ENCODE measurements around the gene FAM131A.

The FAM131A gene

DNA sequence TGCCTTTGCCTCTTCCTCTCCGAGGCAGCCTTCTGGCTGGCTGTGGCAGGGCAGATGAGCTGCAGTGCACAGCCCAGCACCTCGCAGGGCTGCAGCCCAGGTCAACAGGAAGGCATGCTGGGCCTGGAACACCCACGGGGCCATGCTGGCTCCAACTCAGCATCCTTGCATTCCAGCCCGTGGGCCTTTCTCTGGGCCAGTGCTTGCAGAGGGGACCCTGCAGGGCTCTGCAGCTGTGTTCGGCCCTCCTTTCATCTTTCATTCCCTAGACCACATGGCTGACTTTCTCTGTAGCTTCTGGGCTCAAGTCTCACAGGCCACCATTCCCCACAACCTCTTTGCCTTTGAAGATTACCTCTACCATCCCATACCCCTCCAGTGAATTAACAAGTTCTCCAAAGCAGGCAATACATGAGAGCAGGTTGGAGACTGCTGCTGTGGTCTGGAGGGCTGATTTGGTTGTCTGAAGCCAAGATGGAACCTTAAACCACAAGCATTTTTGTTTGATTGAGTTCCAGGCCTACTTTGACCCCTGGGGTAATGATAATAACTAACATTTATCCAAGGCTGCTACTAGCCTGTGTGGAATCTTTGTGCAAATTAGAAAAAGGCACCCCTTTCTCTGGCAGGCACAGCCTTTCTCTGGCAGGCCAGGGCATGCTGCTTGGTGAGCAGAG, 5.9 kb downstream of the FAM131A start:
- no peak for DNase-seq

DNA sequence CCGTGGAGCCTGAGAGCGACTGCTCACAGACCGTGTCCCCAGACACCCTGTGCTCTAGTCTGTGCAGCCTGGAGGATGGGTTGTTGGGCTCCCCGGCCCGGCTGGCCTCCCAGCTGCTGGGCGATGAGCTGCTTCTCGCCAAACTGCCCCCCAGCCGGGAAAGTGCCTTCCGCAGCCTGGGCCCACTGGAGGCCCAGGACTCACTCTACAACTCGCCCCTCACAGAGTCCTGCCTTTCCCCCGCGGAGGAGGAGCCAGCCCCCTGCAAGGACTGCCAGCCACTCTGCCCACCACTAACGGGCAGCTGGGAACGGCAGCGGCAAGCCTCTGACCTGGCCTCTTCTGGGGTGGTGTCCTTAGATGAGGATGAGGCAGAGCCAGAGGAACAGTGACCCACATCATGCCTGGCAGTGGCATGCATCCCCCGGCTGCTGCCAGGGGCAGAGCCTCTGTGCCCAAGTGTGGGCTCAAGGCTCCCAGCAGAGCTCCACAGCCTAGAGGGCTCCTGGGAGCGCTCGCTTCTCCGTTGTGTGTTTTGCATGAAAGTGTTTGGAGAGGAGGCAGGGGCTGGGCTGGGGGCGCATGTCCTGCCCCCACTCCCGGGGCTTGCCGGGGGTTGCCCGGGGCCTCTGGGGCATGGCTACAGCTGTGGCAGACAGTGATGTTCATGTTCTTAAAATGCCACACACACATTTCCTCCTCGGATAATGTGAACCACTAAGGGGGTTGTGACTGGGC, 7.3 kb downstream of the FAM131A start:
- DNase-seq: no peak

DNA sequence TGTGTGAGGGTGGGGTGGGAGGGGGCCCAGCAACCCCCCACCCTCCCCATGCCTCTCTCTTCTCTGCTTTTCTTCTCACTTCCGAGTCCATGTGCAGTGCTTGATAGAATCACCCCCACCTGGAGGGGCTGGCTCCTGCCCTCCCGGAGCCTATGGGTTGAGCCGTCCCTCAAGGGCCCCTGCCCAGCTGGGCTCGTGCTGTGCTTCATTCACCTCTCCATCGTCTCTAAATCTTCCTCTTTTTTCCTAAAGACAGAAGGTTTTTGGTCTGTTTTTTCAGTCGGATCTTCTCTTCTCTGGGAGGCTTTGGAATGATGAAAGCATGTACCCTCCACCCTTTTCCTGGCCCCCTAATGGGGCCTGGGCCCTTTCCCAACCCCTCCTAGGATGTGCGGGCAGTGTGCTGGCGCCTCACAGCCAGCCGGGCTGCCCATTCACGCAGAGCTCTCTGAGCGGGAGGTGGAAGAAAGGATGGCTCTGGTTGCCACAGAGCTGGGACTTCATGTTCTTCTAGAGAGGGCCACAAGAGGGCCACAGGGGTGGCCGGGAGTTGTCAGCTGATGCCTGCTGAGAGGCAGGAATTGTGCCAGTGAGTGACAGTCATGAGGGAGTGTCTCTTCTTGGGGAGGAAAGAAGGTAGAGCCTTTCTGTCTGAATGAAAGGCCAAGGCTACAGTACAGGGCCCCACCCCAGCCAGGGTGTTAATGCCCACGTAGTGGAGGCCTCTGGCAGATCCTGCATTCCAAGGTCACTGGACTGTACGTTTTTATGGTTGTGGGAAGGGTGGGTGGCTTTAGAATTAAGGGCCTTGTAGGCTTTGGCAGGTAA, 8.1 kb downstream of the FAM131A start:
- peak; percentile 82 for DNase-seq

DNA sequence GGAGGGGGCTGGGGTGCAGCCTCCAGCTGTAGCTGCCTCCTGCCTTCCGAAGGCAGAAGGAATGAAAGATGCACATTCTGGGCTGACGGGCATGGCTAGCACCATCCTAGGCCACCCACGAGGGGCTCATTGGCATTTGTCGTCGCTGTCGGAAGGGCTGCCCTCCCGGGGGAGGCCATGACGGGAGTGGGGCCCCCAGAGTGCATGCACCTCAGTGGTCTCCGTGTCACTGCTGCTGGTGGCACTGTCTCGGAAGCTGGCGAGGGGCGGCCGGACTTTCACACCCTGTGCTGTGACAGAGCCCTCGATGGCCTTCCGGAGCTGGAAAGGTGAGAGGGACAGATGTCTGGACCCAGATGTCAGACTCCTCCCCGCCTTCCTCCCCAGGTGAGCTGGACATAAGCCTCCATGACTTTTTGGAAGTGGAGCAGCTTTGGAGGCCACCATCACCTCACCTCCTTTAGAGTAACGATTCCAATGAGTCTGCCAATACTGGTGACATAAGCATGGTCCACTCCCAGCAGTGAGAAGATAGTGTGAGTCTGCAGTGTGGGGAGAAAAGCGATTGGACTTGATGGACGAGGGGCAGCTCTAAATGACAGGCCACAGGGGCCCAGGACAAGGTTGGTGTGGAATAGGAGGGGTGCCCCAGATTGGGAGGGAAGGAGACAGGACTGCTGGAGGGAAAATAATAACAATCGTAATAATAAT, 9.2 kb downstream of the FAM131A start:
- DNase-seq: no peak

GRCh38 chr3:184347321-184348056, 10.1 kb downstream of the FAM131A start:
- no peak for DNase-seq

- DNase-seq: no peak
These were observed 10.6 kb downstream of the FAM131A start for GRCh38 chr3:184348057-184348382.

GRCh38 chr3:184349563-184350470, 12.4 kb downstream of the FAM131A start:
- DNase-seq: no peak

- DNase-seq: no peak
These were observed 13.2 kb downstream of the FAM131A start for GRCh38 chr3:184350618-184351017.

GRCh38 chr3:184351511-184352148, 14.2 kb downstream of the FAM131A start:
- no peak for DNase-seq

DNA sequence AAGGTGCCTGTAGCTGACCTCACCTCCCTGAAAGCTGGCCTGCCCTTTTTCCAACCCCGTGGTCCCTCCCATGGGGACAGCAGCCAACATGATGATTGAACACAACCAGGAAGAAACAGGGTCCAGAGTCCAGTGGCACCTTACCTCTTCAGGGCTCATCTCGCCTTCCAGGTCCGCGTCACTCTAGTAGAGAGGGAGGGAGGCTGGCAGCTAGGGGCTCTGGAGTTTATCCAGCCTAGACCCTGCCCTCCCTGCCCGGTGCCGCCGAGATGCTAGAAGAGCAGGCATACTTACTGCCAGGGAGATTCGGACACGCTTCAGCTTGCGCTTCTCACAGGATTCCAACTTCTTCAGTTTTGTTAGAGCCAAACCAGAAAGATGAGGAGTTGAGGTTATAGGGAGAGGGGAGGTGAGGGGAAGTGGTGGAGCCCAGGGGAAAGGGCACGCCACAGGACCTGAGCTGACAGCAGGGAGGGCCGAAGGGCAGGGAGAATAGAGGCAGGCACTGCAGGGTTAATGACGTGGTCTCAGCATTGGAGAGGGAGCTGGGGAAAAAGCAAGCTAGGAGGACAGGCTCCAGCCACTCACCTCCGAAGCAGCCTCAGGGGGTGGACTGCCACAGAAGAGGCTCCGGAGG, 14.9 kb downstream of the FAM131A start:
- DNase-seq: no peak

- no peak for DNase-seq
These were observed 15.6 kb downstream of the FAM131A start for GRCh38 chr3:184352897-184353545.

GRCh38 chr3:184353546-184353941, 16.1 kb downstream of the FAM131A start:
- DNase-seq: no peak

DNA sequence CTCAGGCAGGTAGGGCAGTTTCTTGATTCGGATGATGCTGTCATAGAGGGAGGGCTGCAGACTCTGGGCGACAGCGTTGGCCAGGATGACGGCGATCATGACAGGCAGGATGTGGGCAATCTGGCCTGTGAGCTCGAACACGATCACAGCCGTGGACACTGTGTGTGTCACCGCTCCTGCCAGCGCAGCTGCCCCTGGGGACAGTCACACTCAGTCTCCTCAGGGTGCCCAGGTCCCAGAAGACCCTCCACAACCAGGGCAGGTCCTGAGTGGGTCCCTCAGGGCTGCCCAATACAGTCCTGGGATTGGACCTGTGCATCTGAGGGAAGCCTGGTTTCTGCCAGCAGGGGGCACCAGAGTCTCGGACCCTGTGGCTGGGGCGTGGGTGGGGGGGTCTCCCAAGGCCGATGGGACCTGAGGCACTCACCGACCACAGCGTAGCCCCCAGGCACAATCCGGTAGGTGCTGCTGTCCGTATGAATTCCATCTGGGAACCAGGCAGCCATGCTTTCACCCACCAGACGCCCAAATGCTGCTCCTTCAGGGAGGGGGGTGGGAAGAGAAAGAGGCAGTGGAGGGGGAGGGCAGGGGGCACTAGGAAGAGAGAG, 16.8 kb downstream of the FAM131A start:
- DNase-seq: peak; percentile 21

DNA sequence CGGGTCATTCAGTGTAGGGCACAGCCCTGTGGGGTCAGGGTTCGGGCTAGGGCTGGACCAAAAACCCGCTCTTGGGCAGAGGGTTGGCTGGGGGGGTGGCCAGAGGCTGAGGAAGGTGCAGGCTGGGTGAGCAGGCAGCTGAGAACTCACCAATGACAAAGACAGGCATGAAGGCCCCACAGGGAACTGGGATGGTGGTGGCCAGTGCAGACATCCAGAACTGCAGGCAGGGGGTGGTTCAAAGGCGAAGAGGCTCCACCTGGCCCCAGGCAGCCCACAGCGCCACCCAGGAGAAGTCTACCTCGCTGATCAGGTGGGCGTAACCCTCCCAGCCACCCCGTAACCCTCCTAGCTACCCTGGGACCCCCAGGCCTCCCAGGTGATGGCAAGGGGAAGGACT, 17.4 kb downstream of the FAM131A start:
- no peak for DNase-seq

GRCh38 chr3:184355261-184356040, 18.1 kb downstream of the FAM131A start:
- DNase-seq: no peak

DNA sequence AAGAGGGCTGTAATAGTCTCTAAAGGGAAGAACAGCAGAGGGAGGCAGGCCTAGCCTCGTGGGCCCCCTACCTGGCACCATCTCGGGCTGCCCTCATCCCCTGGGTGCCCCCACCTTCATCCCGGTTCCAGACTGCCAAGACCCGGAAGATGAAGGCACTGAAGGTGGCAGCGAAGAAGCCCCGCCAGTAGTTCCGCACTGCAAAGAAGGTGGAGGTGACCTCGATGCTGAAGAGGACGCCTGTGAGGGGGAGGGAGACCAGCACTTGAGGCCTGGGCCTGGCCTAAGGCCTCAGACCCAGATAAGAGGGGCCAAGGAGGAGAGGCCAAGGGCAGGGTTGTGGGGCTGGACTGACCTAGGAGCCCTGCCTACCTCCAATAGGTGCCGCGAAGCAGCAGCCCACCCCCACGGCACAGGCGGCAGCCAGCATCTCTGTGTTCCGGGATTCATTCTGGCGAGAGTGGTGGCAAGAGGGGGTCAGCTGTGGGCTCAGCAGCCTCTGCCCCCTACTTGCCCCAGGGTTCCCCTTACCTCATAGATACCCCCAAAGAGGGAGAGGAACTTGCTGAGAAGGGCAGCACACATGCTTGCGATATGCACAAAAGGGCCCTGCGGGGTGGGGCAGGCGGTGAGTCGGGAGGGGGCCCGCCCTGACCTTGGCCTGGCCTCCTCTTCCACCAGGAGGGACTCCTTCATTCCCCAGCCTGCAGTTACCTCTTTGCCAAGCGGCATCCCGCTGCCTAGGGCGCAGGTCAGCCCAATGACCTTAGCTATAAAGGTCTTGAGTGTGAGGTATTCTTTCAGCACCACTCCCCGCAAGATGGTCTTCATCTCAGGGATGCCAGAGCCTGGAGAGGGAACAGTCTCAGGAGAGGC, 20.1 kb downstream of the FAM131A start:
- no peak for DNase-seq

DNA sequence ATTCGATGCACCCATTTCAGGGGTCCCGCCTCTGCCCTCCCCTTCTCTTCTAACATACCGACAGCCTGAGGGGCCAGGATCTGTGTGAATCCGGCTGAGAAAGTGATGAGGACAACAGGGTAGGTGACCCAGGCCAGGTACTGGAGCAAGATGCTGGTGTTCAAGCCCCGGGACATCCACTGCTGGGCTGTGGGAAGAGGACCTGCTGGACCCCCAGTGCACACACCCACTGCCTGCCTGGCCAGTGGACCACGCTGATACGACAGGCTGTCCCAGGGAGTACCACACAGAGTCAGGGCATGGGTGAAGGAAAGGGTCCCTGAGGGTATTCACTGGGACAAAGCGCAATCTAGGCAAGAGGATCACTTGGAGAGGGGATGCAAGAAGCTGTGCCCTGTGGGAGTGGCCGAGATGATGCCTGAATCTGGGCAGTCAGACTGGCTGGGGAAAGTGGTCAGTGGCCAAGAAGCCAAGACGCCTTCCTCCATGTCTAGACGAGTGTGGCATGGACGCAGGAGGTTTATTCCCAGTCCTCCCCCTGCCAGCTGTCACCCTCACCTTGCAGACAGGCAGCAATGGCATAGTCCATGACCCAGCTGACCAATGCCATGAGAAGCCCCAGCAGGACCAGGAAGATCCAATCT, 20.8 kb downstream of the FAM131A start:
- no peak for DNase-seq
